ENCODE results near the gene SRP72. TPM values are rescaled to one million over a fixed set of nuclear protein-coding genes. Genes with fewer than 3 reads are reported as not detected.
"Not testable (repeated sequence)": the region's sequence is repeated elsewhere in the genome, so short reads cannot be mapped to it uniquely, and the experiment has no call there.

SRP72 gene
- polyA plus RNA-seq, 1 donor: 66.3 TPM

- Histone ChIP-seq H3K4me3 (ENCODE audit: low read length) (no peak overlapping the region), H3K27me3 (ENCODE audit: control insufficient read depth, insufficient read depth, low read length) (no peaks in the 10 kb centered on the region), H3K4me1 (ENCODE audit: control insufficient read depth, insufficient read depth, low read length) (peaks cover 8% of the 10 kb centered on the region), H3K9me3 (ENCODE audit: control insufficient read depth, low read depth, low read length) (no peaks in the 10 kb centered on the region), H3K27ac (ENCODE audit: low read length) (no peak overlapping the region), H3K36me3 (ENCODE audit: control insufficient read depth, insufficient read depth, low read length) (peaks cover 28% of the 10 kb centered on the region)
- WGBS (ENCODE audit: insufficient coverage, low lambda C conversion rate): no CpG with 5 or more reads among the region's 5 CpGs
- DNase-seq: no peak
Observed at GRCh38 chr4:56463711-56464110, 3.7 kb upstream of the SRP72 start.

GRCh38 chr4:56464581-56464980 is 2.8 kb upstream of the SRP72 start:
- H3K4me3 ChIP-seq (ENCODE audit: low read length): no peak overlapping the region
- H3K4me1 ChIP-seq (ENCODE audit: control insufficient read depth, insufficient read depth, low read length): peaks cover 8% of the 10 kb centered on the region
- H3K36me3 ChIP-seq (ENCODE audit: control insufficient read depth, insufficient read depth, low read length): peaks cover 25% of the 10 kb centered on the region
- no peak for DNase-seq
- H3K27me3 ChIP-seq (ENCODE audit: control insufficient read depth, insufficient read depth, low read length): no peaks in the 10 kb centered on the region
- no peak overlapping the region for H3K27ac ChIP-seq (ENCODE audit: low read length)
- WGBS (ENCODE audit: insufficient coverage, low lambda C conversion rate): no CpG with 5 or more reads among the region's 3 CpGs
- H3K9me3 ChIP-seq (ENCODE audit: control insufficient read depth, low read depth, low read length): no peaks in the 10 kb centered on the region

GRCh38 chr4:56465599-56466295 is 1.7 kb upstream of the SRP72 start:
- no peaks in the 10 kb centered on the region for H3K9me3 ChIP-seq (ENCODE audit: control insufficient read depth, low read depth, low read length)
- H3K4me3 ChIP-seq (ENCODE audit: low read length): peak overlapping the region; percentile 91
- no peak for DNase-seq
- no peaks in the 10 kb centered on the region for H3K27me3 ChIP-seq (ENCODE audit: control insufficient read depth, insufficient read depth, low read length)
- peaks cover 8% of the 10 kb centered on the region for H3K4me1 ChIP-seq (ENCODE audit: control insufficient read depth, insufficient read depth, low read length)
- WGBS (ENCODE audit: insufficient coverage, low lambda C conversion rate): no CpG with 5 or more reads among the region's 10 CpGs
- no peak overlapping the region for H3K27ac ChIP-seq (ENCODE audit: low read length)
- H3K36me3 ChIP-seq (ENCODE audit: control insufficient read depth, insufficient read depth, low read length): peaks cover 19% of the 10 kb centered on the region

GRCh38 chr4:56466296-56466761 is 1.1 kb upstream of the SRP72 start:
- peak; percentile 64 to 83 for DNase-seq
- H3K4me3 ChIP-seq (ENCODE audit: low read length): peak overlapping the region; percentile 91
- H3K9me3 ChIP-seq (ENCODE audit: control insufficient read depth, low read depth, low read length); H3K4me1 ChIP-seq (ENCODE audit: control insufficient read depth, insufficient read depth, low read length); H3K27me3 ChIP-seq (ENCODE audit: control insufficient read depth, insufficient read depth, low read length): not testable (repeated sequence)
- no CpG with 5 or more reads among the region's 8 CpGs for WGBS (ENCODE audit: insufficient coverage, low lambda C conversion rate)
- peaks cover 16% of the 10 kb centered on the region for H3K36me3 ChIP-seq (ENCODE audit: control insufficient read depth, insufficient read depth, low read length)
- peak overlapping the region; percentile 91 for H3K27ac ChIP-seq (ENCODE audit: low read length)

DNA sequence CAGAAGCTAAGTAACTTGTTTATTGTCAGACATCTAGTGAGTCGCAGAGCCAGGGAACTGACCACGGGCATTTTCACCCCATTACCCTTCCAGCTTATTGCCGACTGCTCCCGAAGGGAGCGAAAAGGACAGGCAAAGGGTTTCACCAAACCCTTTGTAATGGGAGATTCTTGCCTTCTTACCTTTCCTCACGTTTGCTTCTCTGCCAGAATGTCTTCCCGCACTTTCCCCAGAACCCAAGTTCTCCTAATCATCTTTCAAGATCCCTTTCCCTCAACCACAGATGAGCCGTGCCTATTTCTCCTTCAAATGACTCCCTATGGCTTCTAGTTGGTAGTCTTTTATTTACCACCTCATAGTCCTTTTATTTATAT is 520 bp upstream of the SRP72 start:
- no peak for DNase-seq

DNA sequence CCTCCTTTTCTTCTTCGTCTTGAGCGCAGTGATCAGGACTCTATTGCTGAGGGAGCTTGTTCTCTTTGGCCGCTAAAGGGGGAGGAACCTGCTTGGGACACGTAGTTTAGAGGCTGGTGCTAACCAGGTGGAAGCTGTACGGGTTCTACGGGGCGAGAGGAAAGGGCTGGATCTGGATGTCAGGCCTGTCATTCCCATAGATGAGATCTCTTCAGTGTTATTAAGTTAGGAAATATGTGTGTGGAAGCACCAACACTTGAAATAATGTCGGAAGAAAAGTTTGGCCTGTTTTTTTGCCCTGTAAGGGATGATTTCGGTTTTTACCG is 643 bp downstream of the SRP72 start:
- Histone ChIP-seq H3K9me3 (ENCODE audit: control insufficient read depth, low read depth, low read length) (no peaks in the 10 kb centered on the region), H3K36me3 (ENCODE audit: control insufficient read depth, insufficient read depth, low read length) (peaks cover 16% of the 10 kb centered on the region), H3K4me1 (ENCODE audit: control insufficient read depth, insufficient read depth, low read length) (peaks cover 8% of the 10 kb centered on the region), H3K4me3 (ENCODE audit: low read length) (peak overlapping the region; percentile 91), H3K27ac (ENCODE audit: low read length) (peak overlapping the region; percentile 91), H3K27me3 (ENCODE audit: control insufficient read depth, insufficient read depth, low read length) (no peaks in the 10 kb centered on the region)
- WGBS (ENCODE audit: insufficient coverage, low lambda C conversion rate): no CpG with 5 or more reads among the region's 10 CpGs
- DNase-seq: no peak

More for the DNA sequence above, 520 bp upstream of the SRP72 start:
- Histone ChIP-seq H3K27me3 (ENCODE audit: control insufficient read depth, insufficient read depth, low read length) (no peaks in the 10 kb centered on the region), H3K9me3 (ENCODE audit: control insufficient read depth, low read depth, low read length) (no peaks in the 10 kb centered on the region), H3K27ac (ENCODE audit: low read length) (peak overlapping the region; percentile 91), H3K4me1 (ENCODE audit: control insufficient read depth, insufficient read depth, low read length) (peaks cover 8% of the 10 kb centered on the region), H3K36me3 (ENCODE audit: control insufficient read depth, insufficient read depth, low read length) (peaks cover 19% of the 10 kb centered on the region), H3K4me3 (ENCODE audit: low read length) (peak overlapping the region; percentile 91)
- 0% methylated on average over 1 of the region's 8 CpGs for WGBS (ENCODE audit: insufficient coverage, low lambda C conversion rate)

- Histone ChIP-seq H3K9me3 (ENCODE audit: control insufficient read depth, low read depth, low read length) (no peaks in the 10 kb centered on the region), H3K27me3 (ENCODE audit: control insufficient read depth, insufficient read depth, low read length) (no peaks in the 10 kb centered on the region), H3K36me3 (ENCODE audit: control insufficient read depth, insufficient read depth, low read length) (peaks cover 25% of the 10 kb centered on the region), H3K4me1 (ENCODE audit: control insufficient read depth, insufficient read depth, low read length) (peaks cover 8% of the 10 kb centered on the region), H3K4me3 (ENCODE audit: low read length) (no peak overlapping the region), H3K27ac (ENCODE audit: low read length) (no peak overlapping the region)
- 97% methylated on average over 5 of the region's 6 CpGs for WGBS (ENCODE audit: insufficient coverage, low lambda C conversion rate)
- no peak for DNase-seq
Observed at GRCh38 chr4:56469489-56470210, 2.2 kb downstream of the SRP72 start.

DNA sequence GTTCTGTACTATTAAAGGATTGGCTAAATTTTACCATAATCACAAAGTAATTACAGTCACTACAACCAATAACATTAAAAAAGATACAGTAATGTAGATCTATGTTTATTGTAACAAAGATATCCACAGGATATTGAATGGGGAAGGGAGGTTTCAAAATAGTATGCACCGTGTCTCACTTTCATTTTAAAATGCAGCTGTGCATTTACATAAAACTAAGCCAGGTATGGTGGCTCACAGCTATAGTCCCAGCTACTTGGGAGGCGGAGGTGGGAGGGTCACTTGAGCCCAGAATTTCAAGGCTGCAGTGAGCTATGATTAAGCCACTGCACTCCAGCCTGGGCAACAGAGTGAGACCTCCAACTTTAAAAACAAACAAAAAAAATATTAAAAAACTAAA is 8.5 kb downstream of the SRP72 start:
- Histone ChIP-seq H3K27me3 (ENCODE audit: control insufficient read depth, insufficient read depth, low read length) (no peaks in the 10 kb centered on the region), H3K27ac (ENCODE audit: low read length) (no peak overlapping the region), H3K36me3 (ENCODE audit: control insufficient read depth, insufficient read depth, low read length) (peaks cover 57% of the 10 kb centered on the region), H3K9me3 (ENCODE audit: control insufficient read depth, low read depth, low read length) (no peaks in the 10 kb centered on the region), H3K4me1 (ENCODE audit: control insufficient read depth, insufficient read depth, low read length) (no peaks in the 10 kb centered on the region), H3K4me3 (ENCODE audit: low read length) (no peak overlapping the region)
- DNase-seq: no peak
- WGBS (ENCODE audit: insufficient coverage, low lambda C conversion rate): no CpG with 5 or more reads among the region's 2 CpGs

DNA sequence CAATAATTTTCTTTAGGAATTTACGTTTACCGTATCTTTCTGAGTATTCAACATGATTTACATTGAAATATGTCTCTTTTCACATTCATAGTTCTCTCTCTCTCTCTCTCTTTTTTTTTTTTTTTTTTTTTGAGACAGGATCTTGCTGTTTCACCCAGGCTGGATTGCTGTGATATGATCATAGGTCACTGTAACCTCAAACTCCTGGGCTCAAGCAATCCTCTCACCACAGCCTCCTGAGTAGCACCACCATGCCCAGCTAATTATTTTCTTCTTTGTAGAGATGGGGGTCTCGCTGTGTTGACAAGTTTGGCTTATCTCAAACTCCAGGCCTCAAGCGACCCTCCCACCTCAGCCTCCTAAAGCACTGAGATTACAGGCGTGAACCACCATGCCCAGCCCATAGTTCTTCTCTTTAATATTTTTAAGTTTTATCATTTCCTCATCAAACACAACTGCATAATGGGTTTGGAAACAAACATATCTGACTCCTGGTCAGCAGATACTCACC is 9.8 kb downstream of the SRP72 start:
- peaks cover 59% of the 10 kb centered on the region for H3K36me3 ChIP-seq (ENCODE audit: control insufficient read depth, insufficient read depth, low read length)

GRCh38 chr4:56480691-56481090 is 13.3 kb downstream of the SRP72 start:
- H3K9me3 ChIP-seq (ENCODE audit: control insufficient read depth, low read depth, low read length): no peaks in the 10 kb centered on the region
- H3K27ac ChIP-seq (ENCODE audit: low read length): no peak overlapping the region
- no peaks in the 10 kb centered on the region for H3K4me1 ChIP-seq (ENCODE audit: control insufficient read depth, insufficient read depth, low read length)
- no peaks in the 10 kb centered on the region for H3K27me3 ChIP-seq (ENCODE audit: control insufficient read depth, insufficient read depth, low read length)
- 100% methylated on average over 3 of the region's 3 CpGs for WGBS (ENCODE audit: insufficient coverage, low lambda C conversion rate)
- DNase-seq: no peak
- no peak overlapping the region for H3K4me3 ChIP-seq (ENCODE audit: low read length)
- H3K36me3 ChIP-seq (ENCODE audit: control insufficient read depth, insufficient read depth, low read length): peaks cover 61% of the 10 kb centered on the region

More for the DNA sequence above, 9.8 kb downstream of the SRP72 start:
- Histone ChIP-seq H3K4me3 (ENCODE audit: low read length) (no peak overlapping the region), H3K27me3 (ENCODE audit: control insufficient read depth, insufficient read depth, low read length) (no peaks in the 10 kb centered on the region), H3K4me1 (ENCODE audit: control insufficient read depth, insufficient read depth, low read length) (no peaks in the 10 kb centered on the region), H3K9me3 (ENCODE audit: control insufficient read depth, low read depth, low read length) (no peaks in the 10 kb centered on the region), H3K27ac (ENCODE audit: low read length) (no peak overlapping the region)
- 93% methylated on average over 3 of the region's 5 CpGs for WGBS (ENCODE audit: insufficient coverage, low lambda C conversion rate)
- no peak for DNase-seq

All from large intestine (tissue), 3 donors.